IPS-18c (cell line): ENCODE measurements around the gene HNRNPDL.
"Not testable (repeated sequence)": the region's sequence is repeated elsewhere in the genome, so short reads cannot be mapped to it uniquely, and the experiment has no call there.

Experiments
- H3K4me3 ChIP-seq: 2 replicates; pipeline ENCODE4 v1.7.0; 2013; ENCODE audit warnings: low read depth, mild to moderate bottlenecking, low read length, moderate library complexity; ENCODE audit not compliant: insufficient read depth
- H3K9me3 ChIP-seq: one replicate; pipeline ENCODE4 v1.6.1; 2013; ENCODE audit warnings: mild to moderate bottlenecking, low read length, moderate library complexity; ENCODE audit not compliant: control insufficient read depth, insufficient read depth

Gene HNRNPDL

DNA sequence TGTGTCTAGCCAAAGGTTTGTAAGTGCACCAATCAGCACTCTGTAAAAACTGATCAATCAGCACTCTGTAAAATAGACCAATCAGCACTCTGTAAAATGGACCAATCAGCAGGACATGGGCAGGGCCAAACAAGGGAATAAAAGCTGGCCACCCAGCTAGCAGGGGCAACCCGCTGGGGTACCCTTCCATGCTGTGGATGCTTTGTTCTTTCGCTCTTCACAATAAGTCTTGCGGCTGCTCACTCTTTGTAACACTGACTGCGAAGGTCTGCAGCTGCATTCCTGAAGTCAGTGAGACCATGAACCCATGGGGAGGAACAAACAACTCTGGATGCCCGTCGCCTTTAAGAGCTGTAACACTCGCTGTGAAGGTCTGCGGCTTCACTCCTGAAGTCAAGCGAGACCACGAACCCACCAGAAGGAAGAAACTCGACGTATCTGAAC lies 14.3 kb downstream of the HNRNPDL start:
- H3K4me3 ChIP-seq, result no peak overlapping the region
- no peaks in the 10 kb centered on the region for H3K9me3 ChIP-seq

DNA sequence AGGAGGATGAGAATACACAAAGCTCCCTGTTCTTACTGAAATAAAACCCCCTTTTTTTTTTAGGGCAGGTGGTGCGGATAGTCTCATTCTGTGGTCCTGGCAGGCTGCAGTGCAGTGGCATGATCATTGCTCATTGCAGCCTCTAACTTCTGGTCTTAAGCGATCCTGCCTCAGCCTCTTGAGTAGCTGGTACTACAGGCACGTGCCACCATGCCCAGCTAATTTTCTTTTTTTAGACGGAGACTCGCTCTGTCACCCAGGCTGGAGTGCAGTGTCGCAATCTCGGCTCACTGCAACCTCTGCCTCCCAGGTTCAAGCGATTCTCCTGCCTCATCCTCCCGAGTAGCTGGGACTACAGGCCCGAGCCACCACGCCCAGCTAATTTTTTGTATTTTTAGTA lies 15.2 kb downstream of the HNRNPDL start:
- H3K4me3 ChIP-seq, H3K9me3 ChIP-seq: not testable (repeated sequence)

DNA sequence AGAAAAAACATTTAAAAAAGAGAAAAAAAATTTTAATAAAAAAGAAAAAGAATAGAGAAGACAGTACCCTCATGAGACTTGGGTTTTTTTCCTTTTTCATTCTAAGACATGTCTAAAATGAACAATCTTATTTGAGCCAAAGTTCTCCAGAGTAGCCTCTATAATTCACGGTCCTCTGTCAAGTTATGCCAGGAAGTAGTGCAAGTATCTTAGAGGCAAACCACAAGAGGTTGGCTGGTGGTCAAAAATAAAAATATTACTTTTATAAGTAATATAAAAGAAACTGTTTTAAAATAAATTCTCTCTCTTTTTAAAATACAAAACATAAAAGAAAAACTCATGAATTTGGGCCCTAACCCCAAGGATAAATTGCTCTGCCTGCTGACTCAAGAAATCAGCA lies 26.5 kb downstream of the HNRNPDL start:
- Histone ChIP-seq H3K4me3 (no peak overlapping the region), H3K9me3 (peaks cover 2% of the 10 kb centered on the region)

DNA sequence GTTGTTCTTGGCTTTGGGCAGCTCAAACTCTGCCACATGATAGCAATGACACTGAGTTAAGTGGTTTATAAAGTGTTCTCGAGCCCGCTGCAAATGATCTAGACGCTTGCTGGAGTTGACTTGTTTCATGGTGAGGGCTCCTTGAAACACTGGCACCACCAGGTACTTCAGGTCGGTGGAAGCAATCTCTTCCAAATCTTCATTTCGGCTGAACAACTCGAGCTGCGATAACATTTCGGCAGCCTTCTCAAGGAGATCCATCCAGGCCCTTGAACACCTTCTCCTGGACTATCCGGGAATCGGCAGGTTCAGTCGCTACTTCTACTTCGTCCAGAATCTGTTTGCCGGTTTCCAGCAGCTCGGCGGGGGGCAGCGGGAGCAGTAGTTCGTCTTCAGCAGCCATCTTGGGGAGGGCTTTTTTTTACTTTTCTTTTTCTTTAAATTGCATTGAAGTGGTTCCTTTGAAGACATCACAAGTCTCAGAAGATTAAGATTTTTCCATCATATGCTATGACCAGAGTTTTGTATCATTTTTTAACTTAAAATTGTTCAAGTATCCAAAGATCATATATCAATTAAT lies 28.0 kb downstream of the HNRNPDL start:
- Histone ChIP-seq H3K9me3 (peaks cover 2% of the 10 kb centered on the region), H3K4me3 (no peak overlapping the region)

DNA sequence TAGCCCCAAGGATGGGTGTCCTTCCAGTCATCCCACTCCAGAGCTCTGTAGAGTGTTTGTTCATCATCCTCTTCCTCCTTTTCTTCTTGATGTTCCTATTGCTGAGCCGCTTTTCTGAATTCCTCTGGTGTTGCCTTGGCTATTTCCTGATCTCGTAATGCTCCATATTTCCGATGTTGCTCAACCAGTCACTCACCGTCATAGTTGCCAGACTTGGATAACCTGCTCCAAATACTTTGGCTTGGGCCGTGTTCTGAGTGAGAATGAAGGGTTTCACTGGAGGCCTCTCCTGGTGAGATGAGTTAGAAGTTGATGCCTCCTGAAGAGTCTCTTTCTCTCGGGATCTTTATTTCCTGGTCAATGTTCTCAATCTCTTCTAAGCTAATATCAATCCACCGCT lies 28.7 kb downstream of the HNRNPDL start:
- no peak overlapping the region for H3K4me3 ChIP-seq
- H3K9me3 ChIP-seq, result peaks cover 2% of the 10 kb centered on the region

DNA sequence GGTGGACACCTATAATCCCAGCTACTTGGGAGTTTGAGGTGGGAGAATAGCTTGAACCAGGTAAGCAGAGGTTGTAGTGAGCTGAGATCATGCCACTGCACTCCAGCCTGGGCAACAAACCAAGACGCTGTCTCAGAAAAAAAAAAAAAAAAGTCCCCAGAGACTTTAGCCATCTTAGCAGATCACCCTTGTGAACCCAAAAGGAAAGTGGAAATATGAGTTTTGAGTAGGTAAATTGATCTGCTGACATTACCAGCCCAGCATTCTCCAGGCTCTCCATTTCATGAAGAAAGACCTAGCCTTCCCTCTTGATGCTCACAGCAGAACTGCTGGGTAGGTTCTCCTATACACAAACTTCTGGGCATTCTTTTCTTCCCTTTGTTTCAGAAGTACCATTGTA lies 32.0 kb downstream of the HNRNPDL start:
- no peaks in the 10 kb centered on the region for H3K9me3 ChIP-seq
- no peak overlapping the region for H3K4me3 ChIP-seq

DNA sequence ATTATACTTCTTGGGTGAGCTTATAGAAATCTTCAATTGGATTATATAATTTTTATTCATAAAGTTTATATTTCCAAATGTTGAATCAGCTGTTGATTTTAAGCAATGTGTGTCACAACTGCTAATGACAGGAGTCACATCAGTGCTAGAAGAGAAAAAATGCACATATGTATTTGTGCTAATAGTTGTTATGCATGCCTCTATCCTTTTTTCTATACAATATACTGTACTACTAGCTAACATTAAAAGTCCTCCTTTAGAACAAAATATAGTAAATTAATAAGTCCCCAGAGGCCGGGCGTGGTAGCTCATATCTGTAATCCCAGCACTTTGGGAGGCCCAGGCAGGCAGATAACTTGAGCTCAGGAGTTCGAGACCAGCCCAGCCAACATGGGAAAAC lies 32.7 kb downstream of the HNRNPDL start:
- H3K4me3 ChIP-seq, result no peak overlapping the region
- no peaks in the 10 kb centered on the region for H3K9me3 ChIP-seq

DNA sequence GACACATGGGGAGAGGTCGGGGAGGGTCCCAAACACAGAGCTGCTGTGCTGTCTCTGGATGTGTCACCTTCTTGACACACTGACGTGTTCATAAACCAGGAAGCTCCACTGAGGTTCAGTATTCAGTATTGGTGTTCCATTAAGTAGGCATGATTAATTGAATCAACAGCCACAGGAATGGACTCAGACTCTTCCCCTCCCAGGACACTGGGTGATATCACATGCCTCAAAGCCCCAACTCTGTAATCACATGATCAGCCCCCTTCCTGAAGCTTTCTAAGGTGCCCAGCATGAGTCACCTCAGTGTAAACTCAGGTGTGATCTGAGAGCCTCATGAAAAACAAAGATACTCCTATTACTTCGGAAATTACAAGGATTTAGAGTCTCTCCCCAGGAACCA lies 35.4 kb downstream of the HNRNPDL start:
- H3K4me3 ChIP-seq, result no peak overlapping the region
- no peaks in the 10 kb centered on the region for H3K9me3 ChIP-seq

DNA sequence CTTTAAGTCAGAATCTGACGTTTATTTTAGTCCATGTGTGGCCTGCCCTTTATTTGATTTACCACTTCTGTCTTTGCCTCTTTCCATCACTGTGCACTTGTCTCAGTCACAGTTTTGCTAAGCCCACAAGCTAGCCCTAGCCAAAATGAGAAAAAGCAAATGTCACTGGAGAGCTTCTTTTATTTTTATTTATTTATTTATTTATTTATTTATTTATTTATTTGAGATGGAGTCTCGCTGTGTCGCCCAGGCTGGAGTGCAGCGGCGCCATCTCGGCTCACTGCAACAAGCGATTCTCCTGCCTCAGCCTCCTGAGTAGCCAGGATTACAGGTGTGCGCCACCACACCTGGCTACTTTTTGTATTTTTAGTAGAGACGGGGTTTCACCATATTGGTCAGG lies 40.2 kb downstream of the HNRNPDL start:
- H3K4me3 ChIP-seq, H3K9me3 ChIP-seq: not testable (repeated sequence)

DNA sequence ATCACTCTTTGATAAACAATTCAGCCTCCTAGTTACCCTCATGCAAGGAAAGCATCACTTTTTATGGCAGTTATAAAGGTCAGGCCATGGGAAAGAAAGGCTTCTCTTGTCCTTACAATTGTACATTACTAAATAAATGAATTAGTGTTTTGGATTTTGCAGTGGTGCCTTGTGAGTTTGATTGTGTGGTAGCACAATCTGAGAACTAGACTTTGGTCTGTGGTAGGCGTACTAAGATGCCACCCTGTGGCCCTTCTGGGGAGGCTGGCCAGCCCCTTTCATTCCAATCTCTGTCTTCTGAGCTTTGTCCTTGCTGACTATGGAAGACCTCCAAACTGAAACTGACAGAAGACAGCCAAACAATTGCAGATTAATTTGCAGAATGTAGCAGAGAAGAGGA lies 41.9 kb downstream of the HNRNPDL start:
- no peak overlapping the region for H3K4me3 ChIP-seq

DNA sequence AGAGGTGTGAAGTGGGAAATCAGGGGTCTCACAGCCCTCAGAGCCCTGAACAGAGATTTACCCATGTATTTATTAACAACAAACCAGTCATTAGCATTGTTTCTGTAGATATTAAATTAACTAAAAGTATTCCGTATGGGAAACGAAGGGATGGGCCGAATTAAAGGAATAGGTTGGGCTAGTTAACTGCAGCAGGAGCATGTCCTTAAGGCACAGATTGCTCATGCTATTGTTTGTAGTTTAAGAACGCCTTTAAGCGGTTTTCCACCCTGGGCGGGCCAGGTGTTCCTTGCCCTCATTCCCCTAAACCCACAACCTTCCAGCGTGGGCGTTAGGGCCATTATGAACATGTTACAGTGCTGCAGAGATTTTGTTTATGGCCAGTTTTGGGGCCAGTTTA lies 44.0 kb downstream of the HNRNPDL start:
- not testable (repeated sequence) for H3K9me3 ChIP-seq, H3K4me3 ChIP-seq

More for the DNA sequence above, 41.9 kb downstream of the HNRNPDL start:
- H3K9me3 ChIP-seq, result peaks cover 6% of the 10 kb centered on the region

DNA sequence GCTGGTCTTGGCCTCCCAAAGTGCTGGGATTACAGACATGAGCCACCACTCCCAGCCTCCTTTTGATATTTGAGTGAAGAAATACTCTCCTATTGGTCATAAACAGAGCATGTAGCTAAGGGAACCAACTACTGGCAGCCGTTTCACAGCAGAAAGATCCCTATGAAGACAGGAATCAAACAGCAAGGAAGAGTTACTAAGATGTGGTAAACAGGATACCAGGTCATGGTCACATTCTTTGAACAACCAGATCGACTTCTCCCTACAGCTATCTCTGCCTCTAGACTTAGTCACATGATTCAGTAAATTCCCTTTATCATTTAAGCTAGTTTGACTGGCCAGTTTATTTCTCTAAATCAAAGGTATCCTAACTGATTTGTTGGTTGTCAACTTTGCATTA lies 47.5 kb downstream of the HNRNPDL start:
- Histone ChIP-seq H3K9me3 (peaks cover 6% of the 10 kb centered on the region), H3K4me3 (no peak overlapping the region)

DNA sequence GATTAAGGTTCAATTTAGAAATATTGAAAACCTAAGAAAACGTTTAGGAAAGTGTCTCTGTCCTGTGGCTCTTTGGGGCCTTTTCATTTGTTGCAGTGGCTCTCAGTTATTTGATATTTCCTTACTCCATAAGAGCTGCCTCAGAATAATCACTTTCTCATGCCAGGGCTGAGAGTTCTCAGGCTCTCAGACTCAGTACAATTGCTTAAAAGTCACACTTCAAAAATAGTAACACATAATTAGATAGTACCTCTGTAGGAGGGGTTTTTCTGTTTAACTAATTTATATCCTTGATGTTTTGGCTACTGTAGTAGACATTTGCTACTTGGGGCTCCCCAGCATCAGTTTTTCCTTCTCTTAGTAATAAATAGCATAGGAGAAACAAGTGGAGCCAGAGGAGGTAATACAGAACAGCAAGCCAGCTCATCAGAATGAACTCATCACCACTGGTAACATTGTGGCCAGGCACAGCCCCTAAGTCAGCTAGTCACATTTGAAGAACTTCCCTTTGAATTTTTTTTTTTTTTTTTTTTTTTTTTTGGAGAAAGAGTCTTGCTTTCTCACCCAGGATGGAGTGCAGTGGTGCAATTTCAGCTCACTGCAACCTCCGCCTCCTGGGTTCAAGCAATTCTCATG lies 48.5 kb downstream of the HNRNPDL start:
- H3K9me3 ChIP-seq, result peaks cover 6% of the 10 kb centered on the region
- no peak overlapping the region for H3K4me3 ChIP-seq

DNA sequence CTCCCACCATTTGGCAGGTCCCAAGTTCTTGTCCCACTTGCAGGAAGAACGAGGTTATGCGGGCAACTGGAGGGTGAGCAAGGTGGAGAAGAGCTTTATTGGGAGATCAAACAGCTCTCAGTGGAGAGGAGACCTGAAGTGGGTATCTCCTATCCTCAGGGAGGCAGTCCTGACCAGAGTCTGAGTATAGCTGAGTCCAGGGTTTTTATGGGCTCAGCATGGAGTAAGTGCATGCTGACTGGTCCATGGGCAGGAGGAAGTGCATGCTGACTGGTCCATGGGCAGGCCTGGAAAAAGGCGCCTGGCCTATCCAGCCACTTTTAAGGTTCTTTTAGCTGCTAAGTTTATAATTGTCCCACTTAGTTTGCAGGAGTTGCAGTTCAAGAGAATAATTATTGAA lies 49.0 kb downstream of the HNRNPDL start:
- Histone ChIP-seq H3K9me3 (peaks cover 6% of the 10 kb centered on the region), H3K4me3 (no peak overlapping the region)

DNA sequence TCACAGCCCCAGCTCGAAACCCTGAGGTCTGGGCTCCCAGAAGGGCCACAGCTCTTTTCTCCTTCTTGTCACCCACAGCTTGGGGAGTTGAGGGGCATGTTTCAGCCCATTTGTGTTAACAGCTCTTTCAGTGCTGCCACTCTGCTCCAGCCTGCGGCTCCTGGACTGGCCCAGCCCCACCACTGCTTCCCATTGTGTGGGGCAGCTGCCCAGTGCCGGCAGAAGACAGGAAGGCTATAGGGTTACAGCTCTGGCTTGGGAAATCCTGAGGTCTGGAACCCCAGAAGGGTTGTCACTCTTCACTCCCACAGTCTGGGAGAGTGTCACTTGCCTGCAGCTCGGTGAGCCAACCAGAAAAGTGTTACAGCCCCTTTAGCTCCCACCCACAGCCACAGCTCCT lies 49.4 kb downstream of the HNRNPDL start:
- Histone ChIP-seq H3K4me3 (no peak overlapping the region), H3K9me3 (peaks cover 2% of the 10 kb centered on the region)

DNA sequence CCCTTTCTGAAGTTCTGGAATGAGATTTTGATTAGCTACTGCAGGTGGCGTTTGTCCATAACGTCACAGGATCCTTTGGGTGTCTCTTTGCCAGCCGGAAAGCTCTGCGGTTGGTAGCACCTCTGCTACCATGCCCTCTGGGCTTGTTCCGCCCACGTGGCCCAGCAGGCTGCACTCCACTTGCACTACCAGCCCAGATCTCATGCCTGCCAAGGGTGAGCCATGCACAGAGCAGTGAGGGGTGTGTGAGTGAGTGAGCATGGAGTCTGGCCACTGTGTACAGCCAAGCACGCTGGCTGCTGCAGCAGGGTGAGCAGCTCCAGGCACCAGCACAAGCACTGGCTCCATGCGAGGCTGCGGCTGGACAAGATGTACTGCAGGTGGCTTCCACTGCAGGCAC lies 49.9 kb downstream of the HNRNPDL start:
- Histone ChIP-seq H3K9me3 (no peaks in the 10 kb centered on the region), H3K4me3 (no peak overlapping the region)

DNA sequence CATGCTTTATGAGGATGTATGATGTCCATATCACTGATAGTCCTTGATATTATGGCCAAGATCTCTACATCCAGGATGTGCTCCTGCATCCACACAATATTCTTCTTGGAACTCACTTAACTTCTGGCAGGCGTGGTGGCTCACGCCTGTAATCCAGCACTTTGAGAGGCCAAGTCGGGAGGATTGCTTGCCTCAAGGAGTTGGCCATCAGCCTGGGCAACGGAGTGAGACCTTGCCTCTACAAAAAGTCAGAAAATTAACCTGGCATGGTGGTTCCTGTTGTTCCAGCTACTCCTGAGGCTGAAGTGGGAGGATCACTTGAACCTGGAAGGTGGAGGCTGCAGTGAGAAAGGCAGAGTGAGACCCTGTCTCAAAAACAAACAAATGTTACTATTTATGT lies 54.2 kb downstream of the HNRNPDL start:
- no peak overlapping the region for H3K4me3 ChIP-seq
- no peaks in the 10 kb centered on the region for H3K9me3 ChIP-seq

DNA sequence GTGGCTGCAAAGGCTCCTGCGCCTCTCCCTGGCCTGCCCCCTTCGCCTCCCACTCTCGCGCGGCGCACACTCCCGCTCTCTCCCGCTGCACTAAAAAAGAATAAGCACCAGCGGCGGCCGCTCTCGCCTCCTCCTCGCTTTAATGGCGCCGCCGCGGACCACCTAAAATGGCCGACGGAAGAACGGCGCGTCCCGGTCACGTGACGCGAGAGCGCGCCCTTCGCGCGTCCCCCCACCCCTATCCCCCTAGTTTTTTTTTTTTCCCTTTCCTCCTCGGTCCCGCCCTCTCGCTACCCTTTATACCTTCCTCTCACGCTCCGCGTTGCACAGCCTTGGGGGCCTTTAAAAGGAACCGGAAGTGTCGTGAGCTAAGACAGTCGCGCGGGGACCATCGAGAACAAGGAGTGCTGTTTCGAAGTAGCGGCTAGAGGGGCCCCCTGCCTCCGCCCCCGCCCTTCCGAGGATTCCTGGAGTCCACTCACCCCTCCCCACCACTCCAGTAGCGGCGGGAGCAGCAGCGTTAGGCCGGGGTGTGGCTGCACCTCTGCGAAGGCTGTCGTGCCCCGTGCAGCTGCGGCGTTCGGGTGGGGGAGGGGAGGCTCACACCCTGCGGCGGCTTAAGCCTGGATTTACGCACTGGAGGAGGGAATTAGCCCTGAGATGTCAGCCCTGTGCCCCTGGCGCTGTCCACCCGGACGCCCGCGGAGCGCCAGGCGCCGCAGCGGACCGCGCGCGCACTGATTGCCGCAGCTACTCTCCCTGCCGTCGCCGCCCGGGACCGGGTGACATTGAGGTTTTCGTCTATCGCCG lies 56.2 kb downstream of the HNRNPDL start, which contains the start of gene HNRNPD:
Gene HNRNPD, minus strand, starts transcription at position 176 of the 810 bp plus-strand sequence. CDS start 313 bp downstream, outside the sequence.
- Histone ChIP-seq H3K4me3 (peak within 1 kb of the TSS; percentile 99), H3K9me3 (no peaks in the 10 kb centered on the region)
